PC-9 (cell line): Measurements from ENCODE around the gene ADAMTS8.

Experiments used
- CTCF ChIP-seq: fragments of 200-600 bp; sonication (generic); conservative IDR thresholded peaks from 2 replicates; pipeline ENCODE4 v1.6.1; 2017; ENCODE audit warnings: mixed run types, antibody characterized with exemption, mild to moderate bottlenecking, moderate library complexity
- EZH2 ChIP-seq: fragments of 200-600 bp; sonication (generic); IDR thresholded peaks from 2 replicates; pipeline ENCODE4 v1.8.0; 2017; ENCODE audit warnings: antibody characterized with exemption, low read depth

GRCh38 chr11:130404727-130405126 is 23.7 kb downstream of the ADAMTS8 start:
- no peak for TF ChIP-seq EZH2
- no peak for TF ChIP-seq CTCF
